ENCODE results near the gene AMH.

The AMH gene

GRCh38 chr19:2244486-2244885 is 4.6 kb upstream of the AMH start:
- no peak for TF ChIP-seq CTCF (IDR thresholded peaks at IDR 0.05; ENCODE audit: control insufficient read depth, insufficient read depth, low read depth, low read length, missing control alignments)
- DNase-seq (ENCODE audit: low read depth) = no peak
- H3K4me3 ChIP-seq (ENCODE audit: control insufficient read depth, low read depth, low read length) = no peak overlapping the region

- no peak for TF ChIP-seq CTCF (IDR thresholded peaks at IDR 0.05; ENCODE audit: control insufficient read depth, insufficient read depth, low read depth, low read length, missing control alignments)
- no peak for DNase-seq (ENCODE audit: low read depth)
- H3K4me3 ChIP-seq (ENCODE audit: control insufficient read depth, low read depth, low read length) = no peak overlapping the region
Measured at GRCh38 chr19:2245273-2245672, 3.9 kb upstream of the AMH start.

- no peak for TF ChIP-seq CTCF (IDR thresholded peaks at IDR 0.05; ENCODE audit: control insufficient read depth, insufficient read depth, low read depth, low read length, missing control alignments)
- no peak for DNase-seq (ENCODE audit: low read depth)
Measured at GRCh38 chr19:2246014-2246620, 3.0 kb upstream of the AMH start.

GRCh38 chr19:2246801-2247361 is 2.2 kb upstream of the AMH start:
- DNase-seq (ENCODE audit: low read depth) = no peak
- H3K4me3 ChIP-seq (ENCODE audit: control insufficient read depth, low read depth, low read length) = no peak overlapping the region
- TF ChIP-seq CTCF (IDR thresholded peaks at IDR 0.05; ENCODE audit: control insufficient read depth, insufficient read depth, low read depth, low read length, missing control alignments) = no peak

More at GRCh38 chr19:2246014-2246620, 3.0 kb upstream of the AMH start:
- no peak overlapping the region for H3K4me3 ChIP-seq (ENCODE audit: control insufficient read depth, low read depth, low read length)

- no peak for TF ChIP-seq CTCF (IDR thresholded peaks at IDR 0.05; ENCODE audit: control insufficient read depth, insufficient read depth, low read depth, low read length, missing control alignments)
- DNase-seq (ENCODE audit: low read depth) = no peak
- no peak overlapping the region for H3K4me3 ChIP-seq (ENCODE audit: control insufficient read depth, low read depth, low read length)
Measured at GRCh38 chr19:2247433-2248101, 1.6 kb upstream of the AMH start.

GRCh38 chr19:2248136-2249009 is 750 bp upstream of the AMH start:
- no peak overlapping the region for H3K4me3 ChIP-seq (ENCODE audit: control insufficient read depth, low read depth, low read length)
- DNase-seq (ENCODE audit: low read depth) = no peak
- no peak for TF ChIP-seq CTCF (IDR thresholded peaks at IDR 0.05; ENCODE audit: control insufficient read depth, insufficient read depth, low read depth, low read length, missing control alignments)
